WTC11 (cell line): Measurements from ENCODE around the gene CUTC. TPM values are rescaled to one million over a fixed set of nuclear protein-coding genes. Genes with fewer than 3 reads are reported as not detected.

Experiments used
- ATAC-seq: fragments of 200-7000 bp; cut with Tn5 transposase; 2 replicates; pipeline ENCODE4 v1.10.0; 2021; ENCODE audit warnings: mild to moderate bottlenecking, moderate library complexity
- CTCF ChIA-PET: fragments of 300-600 bp; sonication (Branson Sonifier 250); formaldehyde crosslinking; loops from one replicate; lab custom pipeline; 2021; ENCODE audit warnings: antibody characterized with exemption; lab: Charles Lee
- POLR2A ChIA-PET: fragments of 350-600 bp; sonication (Branson Sonifier 250); formaldehyde crosslinking; loops from one replicate; lab custom pipeline; 2021; ENCODE audit warnings: antibody characterized with exemption; lab: Charles Lee
- DNase-seq: peaks from one replicate; pipeline ENCODE4 v3.0.0; 2021; ENCODE audit warnings: low spot score
- H3K27ac Mint-ChIP-seq: 2 replicates; pipeline ENCODE4 v1.8.0; 2021; ENCODE audit warnings: mixed read lengths
- H3K27me3 Mint-ChIP-seq: 2 replicates; pipeline ENCODE4 v1.8.0; 2021; ENCODE audit warnings: low read depth, mild to moderate bottlenecking, moderate library complexity, mixed read lengths
- H3K36me3 Mint-ChIP-seq: 2 replicates; pipeline ENCODE4 v1.8.0; 2021; ENCODE audit warnings: mixed read lengths
- H3K4me1 Mint-ChIP-seq: 2 replicates; pipeline ENCODE4 v1.8.0; 2022; ENCODE audit warnings: mixed read lengths
- H3K4me3 Mint-ChIP-seq: 2 replicates; pipeline ENCODE4 v1.8.0; 2021; ENCODE audit warnings: mild to moderate bottlenecking, moderate library complexity, mixed read lengths
- H3K9me3 Mint-ChIP-seq: 2 replicates; pipeline ENCODE4 v1.8.0; 2021; ENCODE audit warnings: mixed read lengths
- CBFB ChIP-seq: sonication (generic); formaldehyde crosslinking; IDR thresholded peaks from 2 replicates; pipeline ENCODE4 v1.8.1; 2022; ENCODE audit warnings: mild to moderate bottlenecking, low read depth, missing genetic modification reagents
- FOXK1 ChIP-seq: sonication (generic); formaldehyde crosslinking; IDR thresholded peaks from 2 replicates; pipeline ENCODE4 v1.8.0; 2022; ENCODE audit warnings: mild to moderate bottlenecking, moderate library complexity, missing genetic modification reagents
- JAZF1 ChIP-seq: fragments of 250-450 bp; sonication (Bioruptor Pico); IDR thresholded peaks from 2 replicates; pipeline ENCODE4 v1.9.0; 2021; ENCODE audit warnings: moderate library complexity, mild to moderate bottlenecking, inconsistent platforms
- NFATC4 ChIP-seq: fragments of 250-450 bp; sonication (Bioruptor Pico); IDR thresholded peaks from 2 replicates; pipeline ENCODE4 v1.9.0; 2021; ENCODE audit warnings: mild to moderate bottlenecking
- NFYB ChIP-seq: sonication (generic); formaldehyde crosslinking; conservative IDR thresholded peaks from 2 replicates; pipeline ENCODE4 v1.8.0; 2022; ENCODE audit warnings: low read depth, missing genetic modification reagents
- NR3C1 ChIP-seq: sonication (generic); formaldehyde crosslinking; conservative IDR thresholded peaks from 2 replicates; pipeline ENCODE4 v1.8.1; 2023; ENCODE audit warnings: low read depth, mild to moderate bottlenecking, missing genetic modification reagents
- SP1 ChIP-seq: sonication (generic); formaldehyde crosslinking; conservative IDR thresholded peaks from 2 replicates; pipeline ENCODE4 v1.8.1; 2022; ENCODE audit warnings: missing genetic modification reagents
- ZNF121 ChIP-seq: sonication (generic); formaldehyde crosslinking; IDR thresholded peaks from 2 replicates; pipeline ENCODE4 v1.8.0; 2023; ENCODE audit warnings: missing genetic modification reagents
- ZNF138 ChIP-seq: sonication (generic); formaldehyde crosslinking; conservative IDR thresholded peaks from 2 replicates; pipeline ENCODE4 v1.8.1; 2022; ENCODE audit warnings: mild to moderate bottlenecking, moderate library complexity, missing genetic modification reagents
- ZNF416 ChIP-seq: fragments of 250-450 bp; sonication (Bioruptor Pico); IDR thresholded peaks from 2 replicates; pipeline ENCODE4 v1.9.0; 2021; ENCODE audit warnings: mild to moderate bottlenecking, inconsistent platforms
- total RNA-seq: library from RNA; stranded (reverse); gene quantifications from 3 replicates; pipeline ENCODE4 v1.2.3, GENCODE V29; 2021
- TF ChIP-seq, protein P1 (sequence below): fragments of 250-450 bp; sonication (Bioruptor Pico); IDR thresholded peaks from 2 replicates; pipeline ENCODE4 v1.9.0; 2021; ENCODE audit warnings: mild to moderate bottlenecking
- TF ChIP-seq, protein P2 (sequence below): sonication (generic); formaldehyde crosslinking; IDR thresholded peaks from 2 replicates; pipeline ENCODE4 v1.8.0; 2023; ENCODE audit warnings: missing genetic modification reagents
- TF ChIP-seq, protein P3 (sequence below): sonication (generic); formaldehyde crosslinking; IDR thresholded peaks from 2 replicates; pipeline ENCODE4 v1.8.0; 2023; ENCODE audit warnings: missing genetic modification reagents, mild to moderate bottlenecking, borderline replicate concordance
- TF ChIP-seq, protein P4 (sequence below): fragments of 250-450 bp; sonication (Bioruptor Pico); IDR thresholded peaks from 2 replicates; pipeline ENCODE4 v2.1.2; 2022; ENCODE audit warnings: mild to moderate bottlenecking, moderate library complexity

Gene CUTC
- total RNA-seq, 1 experiment from 2014 or later: 28.6 TPM

DNA sequence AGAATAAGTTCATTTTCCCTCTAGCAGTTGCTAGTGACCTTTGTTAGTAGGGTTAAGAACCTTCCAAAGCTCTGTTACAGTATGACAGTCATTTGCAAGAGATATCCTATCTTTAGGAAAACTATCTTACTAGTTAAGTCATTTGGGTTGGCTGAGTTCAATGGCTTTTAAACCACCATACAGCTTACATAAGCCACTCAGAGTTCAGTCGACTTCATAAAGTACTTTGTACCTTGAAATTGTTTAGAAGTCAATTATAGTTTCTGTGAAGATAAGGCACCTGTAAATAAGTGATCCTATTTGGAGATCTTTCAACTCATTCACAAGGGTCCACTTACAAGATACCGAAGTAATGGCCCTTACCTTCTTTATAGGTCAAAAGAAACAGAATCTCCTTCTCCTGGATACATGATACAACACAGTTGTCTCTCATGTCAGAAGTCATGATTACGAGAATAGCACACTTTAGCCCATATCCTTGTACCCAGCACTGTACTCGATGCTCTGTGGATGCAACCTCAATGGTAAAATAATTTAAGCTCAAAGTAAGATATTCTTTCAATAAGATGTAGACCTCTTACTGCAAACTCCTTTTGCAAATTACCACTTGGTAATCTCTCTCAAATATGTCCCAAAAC, 38.5 kb downstream of the CUTC start (continued):
- no peak for TF ChIP-seq NFYB (CRISPR knock-in tag)
- TF ChIP-seq CBFB (CRISPR knock-in tag): no peak
- no peak for TF ChIP-seq NR3C1
- TF ChIP-seq, protein P1, sequence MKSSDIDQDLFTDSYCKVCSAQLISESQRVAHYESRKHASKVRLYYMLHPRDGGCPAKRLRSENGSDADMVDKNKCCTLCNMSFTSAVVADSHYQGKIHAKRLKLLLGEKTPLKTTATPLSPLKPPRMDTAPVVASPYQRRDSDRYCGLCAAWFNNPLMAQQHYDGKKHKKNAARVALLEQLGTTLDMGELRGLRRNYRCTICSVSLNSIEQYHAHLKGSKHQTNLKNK (CRISPR knock-in tag): no peak
- TF ChIP-seq, protein P2, sequence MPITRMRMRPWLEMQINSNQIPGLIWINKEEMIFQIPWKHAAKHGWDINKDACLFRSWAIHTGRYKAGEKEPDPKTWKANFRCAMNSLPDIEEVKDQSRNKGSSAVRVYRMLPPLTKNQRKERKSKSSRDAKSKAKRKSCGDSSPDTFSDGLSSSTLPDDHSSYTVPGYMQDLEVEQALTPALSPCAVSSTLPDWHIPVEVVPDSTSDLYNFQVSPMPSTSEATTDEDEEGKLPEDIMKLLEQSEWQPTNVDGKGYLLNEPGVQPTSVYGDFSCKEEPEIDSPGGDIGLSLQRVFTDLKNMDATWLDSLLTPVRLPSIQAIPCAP (CRISPR knock-in tag): no peak
- no peak for TF ChIP-seq SP1 (CRISPR knock-in tag)

DNA sequence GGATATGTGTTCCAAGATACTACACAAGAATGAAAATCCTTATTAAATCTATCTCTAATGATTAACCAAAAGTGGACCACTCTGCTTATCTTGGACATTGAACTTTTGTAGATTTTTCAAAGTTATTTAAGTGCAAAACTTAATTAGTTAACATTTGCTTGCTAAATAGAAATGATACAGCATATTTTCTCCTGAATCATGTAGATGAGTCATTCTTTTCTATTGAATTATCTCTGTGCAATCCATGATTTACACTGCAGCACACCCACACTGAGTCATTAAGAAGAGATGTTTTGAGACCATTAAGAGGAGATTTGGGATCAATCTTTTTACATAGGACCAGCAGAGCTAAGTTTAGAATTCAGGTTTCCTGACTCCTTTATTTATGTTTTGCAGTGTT, 43.8 kb downstream of the CUTC start:
- ATAC-seq (no peak), DNase-seq (no peak)
- TF ChIP-seq FOXK1 (CRISPR knock-in tag) (no peak), NFATC4 (CRISPR knock-in tag) (no peak)
- H3K27me3 Mint-ChIP-seq: no peaks in the 10 kb centered on the region
- ChIA-PET CTCF (no interaction called here), POLR2A (no interaction called here)
- H3K4me3 Mint-ChIP-seq: no peak overlapping the region
- H3K27ac Mint-ChIP-seq: no peak overlapping the region
- H3K36me3 Mint-ChIP-seq: no peaks in the 10 kb centered on the region
- H3K9me3 Mint-ChIP-seq: no peaks in the 10 kb centered on the region
- H3K4me1 Mint-ChIP-seq: peaks cover 14% of the 10 kb centered on the region

DNA sequence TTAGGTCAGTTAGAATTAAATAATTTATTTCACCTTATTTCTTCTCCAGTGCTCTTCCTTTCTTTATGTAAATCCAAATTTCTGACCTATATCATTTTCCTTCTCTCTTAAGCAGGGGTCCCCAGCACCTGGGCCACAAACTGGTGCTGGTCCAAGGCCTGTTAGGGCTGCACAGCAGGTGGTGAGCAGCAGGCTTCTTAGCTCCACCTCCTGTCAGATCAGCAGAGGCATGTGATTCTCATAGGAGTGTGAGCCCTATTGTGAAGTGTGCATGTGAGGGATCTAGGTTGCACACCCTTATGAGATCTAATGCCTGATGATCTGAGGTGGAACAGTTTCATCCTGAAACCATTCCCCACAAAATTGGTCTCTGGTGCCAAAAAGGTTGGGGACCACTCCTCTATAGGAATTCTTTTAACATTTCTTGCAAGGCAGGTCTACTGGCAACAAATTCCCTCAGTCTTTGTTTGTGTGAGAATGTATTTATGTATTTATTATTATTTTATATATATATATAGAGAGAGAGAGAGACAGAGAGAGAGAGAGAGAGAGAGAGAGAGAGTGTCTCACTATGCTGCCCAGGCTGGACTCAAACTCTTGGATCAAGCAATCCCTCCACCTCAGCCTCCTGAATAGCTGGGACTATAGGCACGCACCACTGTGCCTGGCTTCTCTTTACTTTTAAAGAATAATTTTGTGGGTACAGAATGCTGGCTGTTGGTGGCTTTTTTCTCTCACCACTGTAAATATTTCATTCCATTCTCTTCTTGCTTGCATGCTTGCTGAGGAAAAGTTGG, 46.1 kb downstream of the CUTC start:
- H3K4me3 Mint-ChIP-seq: no peak overlapping the region
- H3K9me3 Mint-ChIP-seq: no peaks in the 10 kb centered on the region
- ATAC-seq: no peak
- peak; percentile 17 for DNase-seq
- TF ChIP-seq, protein P3, sequence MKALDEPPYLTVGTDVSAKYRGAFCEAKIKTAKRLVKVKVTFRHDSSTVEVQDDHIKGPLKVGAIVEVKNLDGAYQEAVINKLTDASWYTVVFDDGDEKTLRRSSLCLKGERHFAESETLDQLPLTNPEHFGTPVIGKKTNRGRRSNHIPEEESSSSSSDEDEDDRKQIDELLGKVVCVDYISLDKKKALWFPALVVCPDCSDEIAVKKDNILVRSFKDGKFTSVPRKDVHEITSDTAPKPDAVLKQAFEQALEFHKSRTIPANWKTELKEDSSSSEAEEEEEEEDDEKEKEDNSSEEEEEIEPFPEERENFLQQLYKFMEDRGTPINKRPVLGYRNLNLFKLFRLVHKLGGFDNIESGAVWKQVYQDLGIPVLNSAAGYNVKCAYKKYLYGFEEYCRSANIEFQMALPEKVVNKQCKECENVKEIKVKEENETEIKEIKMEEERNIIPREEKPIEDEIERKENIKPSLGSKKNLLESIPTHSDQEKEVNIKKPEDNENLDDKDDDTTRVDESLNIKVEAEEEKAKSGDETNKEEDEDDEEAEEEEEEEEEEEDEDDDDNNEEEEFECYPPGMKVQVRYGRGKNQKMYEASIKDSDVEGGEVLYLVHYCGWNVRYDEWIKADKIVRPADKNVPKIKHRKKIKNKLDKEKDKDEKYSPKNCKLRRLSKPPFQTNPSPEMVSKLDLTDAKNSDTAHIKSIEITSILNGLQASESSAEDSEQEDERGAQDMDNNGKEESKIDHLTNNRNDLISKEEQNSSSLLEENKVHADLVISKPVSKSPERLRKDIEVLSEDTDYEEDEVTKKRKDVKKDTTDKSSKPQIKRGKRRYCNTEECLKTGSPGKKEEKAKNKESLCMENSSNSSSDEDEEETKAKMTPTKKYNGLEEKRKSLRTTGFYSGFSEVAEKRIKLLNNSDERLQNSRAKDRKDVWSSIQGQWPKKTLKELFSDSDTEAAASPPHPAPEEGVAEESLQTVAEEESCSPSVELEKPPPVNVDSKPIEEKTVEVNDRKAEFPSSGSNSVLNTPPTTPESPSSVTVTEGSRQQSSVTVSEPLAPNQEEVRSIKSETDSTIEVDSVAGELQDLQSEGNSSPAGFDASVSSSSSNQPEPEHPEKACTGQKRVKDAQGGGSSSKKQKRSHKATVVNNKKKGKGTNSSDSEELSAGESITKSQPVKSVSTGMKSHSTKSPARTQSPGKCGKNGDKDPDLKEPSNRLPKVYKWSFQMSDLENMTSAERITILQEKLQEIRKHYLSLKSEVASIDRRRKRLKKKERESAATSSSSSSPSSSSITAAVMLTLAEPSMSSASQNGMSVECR (CRISPR knock-in tag): no peak
- TF ChIP-seq ZNF121 (CRISPR knock-in tag): peak; percentile 32; the same call in 1 of the 2 replicates
- H3K36me3 Mint-ChIP-seq: no peaks in the 10 kb centered on the region
- H3K27ac Mint-ChIP-seq: no peak overlapping the region
- CTCF ChIA-PET: no interaction called here
- POLR2A ChIA-PET: no interaction called here
- H3K4me1 Mint-ChIP-seq: peaks cover 14% of the 10 kb centered on the region
- no peaks in the 10 kb centered on the region for H3K27me3 Mint-ChIP-seq

DNA sequence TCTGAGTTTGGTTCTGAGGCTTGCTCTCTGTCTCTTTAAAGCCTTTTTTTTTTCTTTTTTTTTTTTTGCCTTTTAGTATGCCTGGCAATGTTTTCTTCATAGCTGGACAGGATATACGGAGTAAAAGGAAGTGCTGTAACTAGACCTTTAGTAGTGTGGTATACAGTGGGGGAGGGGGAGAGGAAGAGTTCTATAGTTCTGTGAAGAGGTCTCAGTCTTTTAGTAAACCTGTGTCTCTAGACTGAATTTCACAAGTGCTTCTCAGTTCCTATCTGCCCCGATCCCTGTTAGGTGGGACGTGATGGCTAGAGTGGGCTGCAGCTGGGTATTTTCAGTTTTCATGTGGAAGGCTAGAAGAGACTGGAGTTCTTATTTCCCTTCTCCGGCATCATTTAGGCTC, 47.3 kb downstream of the CUTC start:
- no peaks in the 10 kb centered on the region for H3K27me3 Mint-ChIP-seq
- TF ChIP-seq FOXK1 (CRISPR knock-in tag) (no peak), ZNF416 (no peak), JAZF1 (CRISPR knock-in tag) (no peak), ZNF138 (CRISPR knock-in tag) (no peak)
- TF ChIP-seq, protein P4, sequence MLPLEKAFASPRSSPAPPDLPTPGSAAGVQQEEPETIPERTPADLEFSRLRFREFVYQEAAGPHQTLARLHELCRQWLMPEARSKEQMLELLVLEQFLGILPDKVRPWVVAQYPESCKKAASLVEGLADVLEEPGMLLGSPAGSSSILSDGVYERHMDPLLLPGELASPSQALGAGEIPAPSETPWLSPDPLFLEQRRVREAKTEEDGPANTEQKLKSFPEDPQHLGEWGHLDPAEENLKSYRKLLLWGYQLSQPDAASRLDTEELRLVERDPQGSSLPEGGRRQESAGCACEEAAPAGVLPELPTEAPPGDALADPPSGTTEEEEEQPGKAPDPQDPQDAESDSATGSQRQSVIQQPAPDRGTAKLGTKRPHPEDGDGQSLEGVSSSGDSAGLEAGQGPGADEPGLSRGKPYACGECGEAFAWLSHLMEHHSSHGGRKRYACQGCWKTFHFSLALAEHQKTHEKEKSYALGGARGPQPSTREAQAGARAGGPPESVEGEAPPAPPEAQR (CRISPR knock-in tag): no peak
- H3K27ac Mint-ChIP-seq: no peak overlapping the region
- no peaks in the 10 kb centered on the region for H3K36me3 Mint-ChIP-seq
- no peaks in the 10 kb centered on the region for H3K9me3 Mint-ChIP-seq
- no peak for DNase-seq
- no peak for ATAC-seq
- ChIA-PET CTCF (no interaction called here), POLR2A (no interaction called here)
- peaks cover 18% of the 10 kb centered on the region for H3K4me1 Mint-ChIP-seq
- H3K4me3 Mint-ChIP-seq: no peak overlapping the region
